HepG2 (cell line): ENCODE results near the gene CLEC16A. TPM values are rescaled to one million over a fixed set of nuclear protein-coding genes. Genes with fewer than 3 reads are reported as not detected.

ENCODE experiments used
- BRD4 ChIP-seq: sonication (generic); formaldehyde crosslinking; IDR thresholded peaks from 2 replicates; pipeline ENCODE4 v1.4.0; 2020; ENCODE audit warnings: missing genetic modification reagents
- FOXA3 ChIP-seq: IDR thresholded peaks from 2 replicates; pipeline ENCODE4 v1.6.1; 2016; ENCODE audit warnings: missing genetic modification reagents, missing compliant biosample characterization
- HDAC1 ChIP-seq: sonication (generic); formaldehyde crosslinking; IDR thresholded peaks from 2 replicates; pipeline ENCODE4 v1.5.1; 2020; ENCODE audit warnings: mild to moderate bottlenecking, missing genetic modification reagents
- HNRNPL ChIP-seq: fragments of 200-400 bp; formaldehyde crosslinking; IDR thresholded peaks from 2 replicates; pipeline ENCODE4 v1.6.1; 2017; ENCODE audit warnings: mild to moderate bottlenecking, low read depth, low read length
- ISL2 ChIP-seq: sonication (generic); formaldehyde crosslinking; IDR thresholded peaks from 2 replicates; pipeline ENCODE4 v1.5.0; 2020; ENCODE audit warnings: missing genetic modification reagents
- KDM3A ChIP-seq: IDR thresholded peaks from 2 replicates; pipeline ENCODE4 v1.6.1; 2018; ENCODE audit warnings: low read depth, missing compliant biosample characterization
- MAX ChIP-seq: IDR thresholded peaks from 2 replicates; pipeline ENCODE4 v1.6.1; 2012; ENCODE audit warnings: inconsistent platforms
- MTF2 ChIP-seq: sonication (generic); formaldehyde crosslinking; IDR thresholded peaks from 2 replicates; pipeline ENCODE4 v1.5.0; 2020; ENCODE audit warnings: missing genetic modification reagents, borderline replicate concordance
- NR2F2 ChIP-seq: IDR thresholded peaks from 2 replicates; pipeline ENCODE4 v1.6.1; 2012; ENCODE audit warnings: low read depth, inconsistent platforms, borderline replicate concordance
- SOX6 ChIP-seq, 2 experiments: fragments of 450-650 bp in 1 of 2; sonication (generic) in 1 of 2; formaldehyde crosslinking in 1 of 2; IDR thresholded peaks; 2 replicates each; pipeline versions ENCODE4 v1.4.0 to v1.6.1; 2017 to 2020; ENCODE audit warnings: antibody characterized with exemption in 1 of 2, mild to moderate bottlenecking in 1 of 2, missing genetic modification reagents in 1 of 2
- ZKSCAN8 ChIP-seq: IDR thresholded peaks from 2 replicates; pipeline ENCODE4 v1.6.1; 2016; ENCODE audit warnings: borderline replicate concordance, missing genetic modification reagents, missing compliant biosample characterization
- ZNF263 ChIP-seq: sonication (generic); formaldehyde crosslinking; IDR thresholded peaks from 2 replicates; pipeline ENCODE4 v1.4.0; 2020; ENCODE audit warnings: missing genetic modification reagents
- ZNF567 ChIP-seq: sonication (generic); formaldehyde crosslinking; IDR thresholded peaks from 2 replicates; pipeline ENCODE4 v1.8.1; 2023; ENCODE audit warnings: mild to moderate bottlenecking, missing genetic modification reagents, borderline replicate concordance
- ZNF589 ChIP-seq: sonication (generic); formaldehyde crosslinking; conservative IDR thresholded peaks from 2 replicates; pipeline ENCODE4 v1.8.0; 2022; ENCODE audit warnings: mild to moderate bottlenecking, moderate library complexity, missing genetic modification reagents
- ZNF616 ChIP-seq: sonication (generic); formaldehyde crosslinking; IDR thresholded peaks from 2 replicates; pipeline ENCODE4 v1.5.0; 2020; ENCODE audit warnings: low read depth, mild to moderate bottlenecking, missing genetic modification reagents
- polyA plus RNA-seq, 8 experiments: library from polyadenylated mRNA; depleted of rRNA in 3 of 8; stranded (reverse) in 7 of 8; unstranded in 1 of 8; fragments of >200 nt; fragmentation: Illumina TruSeq in 4 of 8; extraction: Trizol in 4 of 8; gene quantifications; 2 replicates each; pipeline versions ENCODE4 v1.2.1 to v1.2.3, GENCODE V29; 2011 to 2016; ENCODE audit warnings: low read depth in 4 of 8, missing spikeins in 1 of 8, mixed read lengths in 1 of 8; ENCODE audit not compliant: insufficient read depth in 1 of 8
- total RNA-seq, 5 experiments: library from RNA; depleted of rRNA; stranded (reverse); fragments of >200 nt; fragmentation: Illumina TruSeq; extraction: Trizol; gene quantifications; 2 replicates each; pipeline ENCODE4 v1.2.3, GENCODE V29; 2016; ENCODE audit warnings: low read depth in 1 of 5
- TF ChIP-seq, protein P1 (sequence below): sonication (generic); formaldehyde crosslinking; IDR thresholded peaks from 2 replicates; pipeline ENCODE4 v1.4.0; 2020; ENCODE audit warnings: missing genetic modification reagents
- TF ChIP-seq, protein P2 (sequence below): sonication (generic); formaldehyde crosslinking; IDR thresholded peaks from 2 replicates; pipeline ENCODE4 v1.5.1; 2020; ENCODE audit warnings: mild to moderate bottlenecking, missing genetic modification reagents, moderate library complexity

The CLEC16A gene
- total and polyA plus RNA-seq, 2 of the 13 experiments (the other 11 are each of a cell fraction or from before 2014, with no cell fraction given), result 8.5 to 10.3 TPM

GRCh38 chr16:11224096-11224893 lies 279.9 kb downstream of the CLEC16A start (continued):
- peak; percentile 52; the same call in 1 of the 2 replicates for TF ChIP-seq KDM3A (CRISPR knock-in tag)
- TF ChIP-seq, protein P1, sequence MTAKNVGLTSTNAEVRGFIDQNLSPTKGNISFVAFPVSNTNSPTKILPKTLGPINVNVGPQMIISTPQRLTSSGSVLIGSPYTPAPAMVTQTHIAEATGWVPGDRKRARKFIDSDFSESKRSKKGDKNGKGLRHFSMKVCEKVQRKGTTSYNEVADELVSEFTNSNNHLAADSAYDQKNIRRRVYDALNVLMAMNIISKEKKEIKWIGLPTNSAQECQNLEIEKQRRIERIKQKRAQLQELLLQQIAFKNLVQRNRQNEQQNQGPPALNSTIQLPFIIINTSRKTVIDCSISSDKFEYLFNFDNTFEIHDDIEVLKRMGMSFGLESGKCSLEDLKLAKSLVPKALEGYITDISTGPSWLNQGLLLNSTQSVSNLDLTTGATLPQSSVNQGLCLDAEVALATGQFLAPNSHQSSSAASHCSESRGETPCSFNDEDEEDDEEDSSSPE (CRISPR knock-in tag), result peak; percentile 67
- 0 out of 2 replicates have a peak, but pooled peaks have one; percentile 38 for TF ChIP-seq NR2F2
- 0 out of 2 replicates have a peak, but pooled peaks have one; percentile 17 for TF ChIP-seq ZNF589 (CRISPR knock-in tag)
- 0 out of 2 replicates have a peak, but pooled peaks have one; percentile 23 for TF ChIP-seq ISL2
- TF ChIP-seq ZNF263 (CRISPR knock-in tag), result peak; percentile 46; the same call in 1 of the 2 replicates
- peak; percentile 36; the same call in 1 of the 2 replicates for TF ChIP-seq ZKSCAN8
- TF ChIP-seq SOX6 (IDR thresholded peaks at IDR 0.05), result no peak
- peak; percentile 22; the same call in 1 of the 2 replicates for TF ChIP-seq SOX6 (CRISPR knock-in tag; IDR thresholded peaks at IDR 0.05)
- peak; percentile 59 for TF ChIP-seq MAX
- no peak for TF ChIP-seq HDAC1 (CRISPR knock-in tag)
- no peak for TF ChIP-seq ZNF616 (CRISPR knock-in tag)
- 0 out of 2 replicates have a peak, but pooled peaks have one; percentile 32 for TF ChIP-seq HNRNPL
- TF ChIP-seq FOXA3 (CRISPR knock-in tag), result peak; percentile 31; the same call in 1 of the 2 replicates
- 0 out of 2 replicates have a peak, but pooled peaks have one; percentile 69 for TF ChIP-seq MTF2
- TF ChIP-seq BRD4, result 0 out of 2 replicates have a peak, but pooled peaks have one; percentile 34
- no peak for TF ChIP-seq ZNF567
- TF ChIP-seq, protein P2, sequence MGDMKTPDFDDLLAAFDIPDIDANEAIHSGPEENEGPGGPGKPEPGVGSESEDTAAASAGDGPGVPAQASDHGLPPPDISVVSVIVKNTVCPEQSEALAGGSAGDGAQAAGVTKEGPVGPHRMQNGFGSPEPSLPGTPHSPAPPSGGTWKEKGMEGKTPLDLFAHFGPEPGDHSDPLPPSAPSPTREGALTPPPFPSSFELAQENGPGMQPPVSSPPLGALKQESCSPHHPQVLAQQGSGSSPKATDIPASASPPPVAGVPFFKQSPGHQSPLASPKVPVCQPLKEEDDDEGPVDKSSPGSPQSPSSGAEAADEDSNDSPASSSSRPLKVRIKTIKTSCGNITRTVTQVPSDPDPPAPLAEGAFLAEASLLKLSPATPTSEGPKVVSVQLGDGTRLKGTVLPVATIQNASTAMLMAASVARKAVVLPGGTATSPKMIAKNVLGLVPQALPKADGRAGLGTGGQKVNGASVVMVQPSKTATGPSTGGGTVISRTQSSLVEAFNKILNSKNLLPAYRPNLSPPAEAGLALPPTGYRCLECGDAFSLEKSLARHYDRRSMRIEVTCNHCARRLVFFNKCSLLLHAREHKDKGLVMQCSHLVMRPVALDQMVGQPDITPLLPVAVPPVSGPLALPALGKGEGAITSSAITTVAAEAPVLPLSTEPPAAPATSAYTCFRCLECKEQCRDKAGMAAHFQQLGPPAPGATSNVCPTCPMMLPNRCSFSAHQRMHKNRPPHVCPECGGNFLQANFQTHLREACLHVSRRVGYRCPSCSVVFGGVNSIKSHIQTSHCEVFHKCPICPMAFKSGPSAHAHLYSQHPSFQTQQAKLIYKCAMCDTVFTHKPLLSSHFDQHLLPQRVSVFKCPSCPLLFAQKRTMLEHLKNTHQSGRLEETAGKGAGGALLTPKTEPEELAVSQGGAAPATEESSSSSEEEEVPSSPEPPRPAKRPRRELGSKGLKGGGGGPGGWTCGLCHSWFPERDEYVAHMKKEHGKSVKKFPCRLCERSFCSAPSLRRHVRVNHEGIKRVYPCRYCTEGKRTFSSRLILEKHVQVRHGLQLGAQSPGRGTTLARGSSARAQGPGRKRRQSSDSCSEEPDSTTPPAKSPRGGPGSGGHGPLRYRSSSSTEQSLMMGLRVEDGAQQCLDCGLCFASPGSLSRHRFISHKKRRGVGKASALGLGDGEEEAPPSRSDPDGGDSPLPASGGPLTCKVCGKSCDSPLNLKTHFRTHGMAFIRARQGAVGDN (CRISPR knock-in tag), result peak; percentile 84
